CD4-positive, alpha-beta T cell treated with Interleukin-17A for 4 hours (primary cell): Measurements from ENCODE around the gene FBXO17.
"Not testable (repeated sequence)": the region's sequence is repeated elsewhere in the genome, so short reads cannot be mapped to it uniquely, and the experiment has no call there.

ENCODE experiments used
- DNase-seq: peaks from one replicate; pipeline ENCODE4 v3.0.0-alpha.2; 2020; ENCODE audit warnings: mixed read lengths

Gene FBXO17, protein sequence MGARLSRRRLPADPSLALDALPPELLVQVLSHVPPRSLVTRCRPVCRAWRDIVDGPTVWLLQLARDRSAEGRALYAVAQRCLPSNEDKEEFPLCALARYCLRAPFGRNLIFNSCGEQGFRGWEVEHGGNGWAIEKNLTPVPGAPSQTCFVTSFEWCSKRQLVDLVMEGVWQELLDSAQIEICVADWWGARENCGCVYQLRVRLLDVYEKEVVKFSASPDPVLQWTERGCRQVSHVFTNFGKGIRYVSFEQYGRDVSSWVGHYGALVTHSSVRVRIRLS

DNA sequence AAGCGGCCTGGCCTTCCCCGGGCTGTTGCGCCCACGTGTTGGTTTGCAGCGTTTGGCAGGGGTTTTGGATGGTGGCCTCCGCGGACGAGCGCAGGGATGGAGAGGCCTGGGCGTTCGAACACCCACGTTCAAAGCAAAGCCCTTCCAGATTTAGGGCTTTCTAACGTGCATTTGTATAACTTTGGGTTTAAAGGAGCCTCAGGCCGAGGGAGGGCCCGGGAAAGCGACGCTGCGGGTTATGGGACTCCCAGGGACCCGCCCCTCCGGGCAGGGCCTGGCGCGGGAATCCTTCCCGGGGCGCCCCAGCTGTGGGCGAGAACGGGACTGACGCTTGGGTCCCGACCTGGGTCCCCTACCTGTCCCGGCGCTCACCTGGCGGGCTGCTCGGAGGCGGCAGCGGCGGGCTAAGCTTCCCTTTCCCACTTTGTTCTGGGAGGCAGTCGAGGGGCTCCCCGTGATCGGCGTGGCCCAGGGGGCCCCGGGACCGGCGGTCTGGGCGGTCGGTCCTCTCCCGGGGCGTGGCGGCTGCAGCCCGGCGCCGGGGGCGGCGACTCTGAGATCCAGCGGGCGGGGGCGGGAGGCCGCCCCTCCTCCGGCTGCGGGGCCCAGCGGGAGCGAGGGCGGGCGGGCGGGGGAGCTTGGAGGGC is at the start of gene FBXO17:
FBXO17 (minus strand) TSS at position 529 of the 647 bp plus-strand sequence. CDS start 25,423 bp downstream, outside the sequence.
- no peak for DNase-seq

DNA sequence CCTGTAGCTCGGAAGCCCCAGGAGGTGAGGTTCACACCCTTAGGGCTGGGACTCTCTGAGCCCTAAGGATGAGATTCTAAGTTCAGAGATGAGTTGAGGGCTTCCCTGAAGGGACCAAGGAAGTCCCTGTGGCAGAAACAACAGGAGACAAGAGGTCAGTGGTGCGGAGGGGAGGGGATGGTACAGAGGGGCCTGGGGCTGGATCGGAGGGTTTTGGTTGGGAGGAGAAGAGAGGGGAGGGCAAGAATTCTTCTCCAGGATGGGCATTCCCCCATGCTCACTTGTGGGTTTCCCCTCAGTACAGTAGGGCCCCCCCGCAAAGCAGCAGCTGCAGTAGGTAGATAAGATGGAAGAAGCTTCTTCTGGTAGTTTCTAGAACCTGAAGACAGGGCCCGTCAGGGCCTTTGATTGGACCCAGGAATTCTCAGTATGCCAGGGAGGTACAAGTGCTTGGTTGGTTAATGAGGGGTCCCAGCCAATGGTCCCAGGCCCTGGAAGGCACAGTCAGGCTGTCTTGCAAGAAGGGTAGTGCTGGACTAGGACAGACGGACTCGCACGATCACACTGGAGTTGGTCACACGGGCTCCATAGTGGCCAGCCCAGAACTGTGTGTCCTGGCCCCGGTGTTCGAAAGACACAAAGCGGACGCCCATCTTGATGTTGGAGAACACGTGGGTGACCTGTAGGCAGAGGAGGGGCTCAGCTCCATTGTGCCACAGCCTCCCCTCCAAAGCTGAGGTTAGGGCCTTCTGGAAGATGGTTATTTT is 49.5 kb upstream of the FBXO17 start:
- DNase-seq, result no peak

DNA sequence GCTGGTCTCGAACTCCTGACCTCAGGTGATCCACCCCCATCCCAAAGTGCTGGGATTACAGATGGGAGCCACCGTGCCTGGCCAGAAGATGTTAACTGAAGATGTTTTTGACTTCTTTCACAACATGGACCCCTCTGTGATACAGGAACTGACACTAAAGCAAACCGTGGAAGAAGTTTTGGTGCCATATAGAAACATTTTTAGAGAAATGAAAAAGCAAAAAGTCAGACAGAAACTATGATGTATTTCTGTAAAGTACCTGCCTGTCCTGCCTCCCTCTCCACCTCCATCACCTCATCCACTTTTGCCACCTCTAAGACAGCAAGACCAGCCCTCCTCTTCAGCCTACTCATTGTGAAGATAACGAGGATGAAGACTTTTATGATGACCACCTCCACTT is 45.5 kb upstream of the FBXO17 start:
- no peak for DNase-seq

DNA sequence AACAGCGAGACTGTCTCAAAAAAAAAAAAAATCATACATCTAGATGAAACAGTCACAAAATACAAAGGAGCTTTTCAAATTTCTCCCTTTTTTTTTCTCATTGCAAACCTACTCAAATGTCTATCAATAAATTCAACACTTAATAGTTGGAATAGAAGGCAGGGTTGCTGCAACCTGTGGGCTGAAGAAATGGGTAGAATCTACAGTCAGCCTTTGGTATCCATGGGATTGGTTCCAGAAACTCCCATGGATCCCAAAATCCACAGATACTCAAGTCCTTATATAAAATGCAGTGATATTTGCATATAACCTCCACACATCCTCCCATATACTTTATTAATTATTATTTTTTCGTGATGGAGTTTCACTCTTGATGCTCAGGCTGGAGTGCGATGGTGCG is 42.1 kb upstream of the FBXO17 start:
- DNase-seq, result no peak

DNA sequence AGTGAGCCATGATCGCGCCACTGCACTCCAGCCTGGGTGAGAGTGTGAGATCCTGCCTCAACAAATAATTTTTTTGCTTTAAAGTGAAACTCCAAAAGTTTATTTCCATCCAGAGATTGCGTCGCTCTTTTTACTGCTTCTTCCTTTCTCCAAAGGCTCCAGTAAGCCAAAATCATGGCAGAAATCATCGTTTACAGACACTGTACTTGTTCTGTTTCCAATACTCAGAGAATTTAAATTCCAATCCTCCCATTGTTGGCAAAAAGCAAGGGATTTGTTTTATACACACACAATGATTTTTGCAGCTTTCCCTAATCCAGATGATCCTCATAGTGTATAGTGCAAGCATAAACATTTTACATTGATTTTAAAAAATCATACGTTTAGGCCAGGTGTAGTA is 41.5 kb upstream of the FBXO17 start:
- no peak for DNase-seq

DNA sequence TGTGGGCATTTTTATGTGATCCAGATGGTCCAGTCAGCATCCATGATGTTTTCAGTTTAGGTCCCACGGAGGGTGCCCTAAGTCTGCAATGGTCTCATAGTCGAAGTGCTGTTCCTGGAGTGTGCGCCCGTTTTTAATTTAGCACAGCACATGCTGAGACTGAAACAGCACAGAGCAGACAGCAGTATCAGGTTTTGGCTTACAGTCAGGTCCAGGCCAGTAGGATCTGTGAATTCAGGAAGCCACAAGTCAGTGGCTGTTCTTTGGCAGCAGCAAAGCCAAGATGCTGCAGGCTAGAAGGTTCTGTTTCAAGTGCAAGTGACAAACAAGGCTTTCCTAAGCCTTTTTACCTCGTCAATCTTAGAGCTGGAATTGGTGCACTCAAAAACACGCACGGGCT is 38.5 kb upstream of the FBXO17 start:
- DNase-seq, result no peak

DNA sequence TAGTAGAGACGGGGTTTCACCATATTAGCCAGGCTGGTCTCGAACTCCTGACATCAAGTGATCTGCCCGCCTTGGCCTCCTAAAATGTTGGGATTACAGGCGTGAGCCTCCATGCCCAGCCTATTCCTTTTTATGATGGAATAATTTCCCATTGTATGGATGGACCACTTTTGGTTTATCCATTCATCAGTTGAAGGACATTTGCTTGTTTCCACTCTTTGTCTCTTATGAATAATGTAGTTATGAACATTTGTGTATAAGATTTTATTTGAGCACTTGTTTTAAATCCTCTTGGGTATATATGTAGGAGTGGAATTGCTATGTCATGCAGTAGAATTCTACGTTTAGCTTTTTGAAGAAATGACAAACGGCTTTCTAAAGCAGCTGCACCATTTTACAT is 33.5 kb upstream of the FBXO17 start:
- no peak for DNase-seq

DNA sequence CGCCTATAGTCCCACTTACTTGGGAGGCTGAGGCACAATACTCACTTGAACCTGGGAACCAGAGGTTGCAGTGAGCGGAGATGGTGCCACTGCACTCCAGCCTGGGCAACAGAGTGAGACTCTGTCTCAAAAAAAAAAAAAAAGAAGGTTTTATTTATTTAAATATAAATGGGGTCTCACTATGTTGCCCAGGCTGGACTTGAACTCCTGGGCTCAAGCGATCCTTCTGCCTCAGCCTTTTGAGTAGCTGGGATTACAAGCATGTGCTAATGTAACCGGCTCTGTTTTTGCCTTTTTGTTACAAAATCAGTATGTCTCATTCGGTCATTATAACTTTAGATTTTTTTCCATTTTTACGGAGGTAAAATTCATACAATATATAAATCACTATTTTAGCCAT is 32.6 kb upstream of the FBXO17 start:
- DNase-seq, result no peak

DNA sequence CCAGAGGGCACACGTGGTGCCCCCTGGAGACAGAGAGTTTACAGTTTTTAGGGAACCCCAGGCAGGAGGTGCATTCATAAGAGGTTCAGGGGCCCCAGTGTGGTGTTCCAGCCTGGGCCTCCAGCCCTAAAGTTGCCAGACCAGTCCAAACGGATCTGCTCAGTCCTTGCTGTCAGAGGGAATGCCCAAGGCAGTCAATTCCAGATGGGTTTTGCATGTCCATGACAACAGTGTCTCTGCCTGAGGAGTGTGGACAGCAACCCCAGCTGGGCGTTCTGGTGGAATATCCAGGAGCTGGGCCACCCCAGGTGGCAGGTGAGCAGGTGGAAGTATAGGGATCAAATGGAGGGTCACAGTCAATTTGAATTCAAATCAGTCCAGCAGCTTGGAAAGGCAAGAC is 31.6 kb upstream of the FBXO17 start:
- DNase-seq, result no peak

DNA sequence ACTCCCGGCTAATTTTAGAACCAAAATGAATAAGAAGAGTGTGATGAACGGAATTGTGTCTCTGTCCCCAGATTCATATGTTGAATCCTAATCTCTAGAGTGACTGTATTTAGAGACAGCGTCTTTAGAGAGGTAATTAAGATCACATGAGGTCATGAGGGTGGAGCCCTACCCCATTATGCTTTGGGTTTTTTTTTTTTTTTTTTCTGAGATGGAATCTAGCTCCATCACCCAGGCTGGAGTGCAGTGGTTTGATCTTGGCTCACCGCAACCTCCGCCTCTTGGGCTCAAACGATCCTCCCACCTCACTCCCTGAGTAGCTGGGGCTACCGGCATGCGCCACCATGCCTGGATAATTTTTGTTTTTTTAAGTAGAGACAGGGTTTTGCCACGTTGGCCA is 28.9 kb upstream of the FBXO17 start:
- no peak for DNase-seq

DNA sequence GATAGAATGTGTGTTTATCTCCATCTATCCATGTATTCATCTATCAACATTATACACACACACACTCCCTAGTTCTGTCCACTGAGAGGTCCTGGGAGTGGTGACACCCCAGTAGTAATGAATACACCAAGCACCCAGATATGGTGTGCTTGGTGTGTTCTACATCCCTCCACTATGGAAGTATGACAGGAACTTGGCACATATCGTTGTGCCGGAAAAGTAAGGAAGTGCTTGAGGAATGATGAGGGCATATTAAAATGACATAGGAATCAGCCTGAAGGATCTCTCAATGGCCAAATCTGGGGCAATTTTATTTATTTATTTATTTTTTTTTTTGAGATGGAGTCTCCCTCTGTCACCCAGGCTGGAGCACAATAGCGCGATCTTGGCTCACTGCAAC is 28.3 kb upstream of the FBXO17 start:
- no peak for DNase-seq

DNA sequence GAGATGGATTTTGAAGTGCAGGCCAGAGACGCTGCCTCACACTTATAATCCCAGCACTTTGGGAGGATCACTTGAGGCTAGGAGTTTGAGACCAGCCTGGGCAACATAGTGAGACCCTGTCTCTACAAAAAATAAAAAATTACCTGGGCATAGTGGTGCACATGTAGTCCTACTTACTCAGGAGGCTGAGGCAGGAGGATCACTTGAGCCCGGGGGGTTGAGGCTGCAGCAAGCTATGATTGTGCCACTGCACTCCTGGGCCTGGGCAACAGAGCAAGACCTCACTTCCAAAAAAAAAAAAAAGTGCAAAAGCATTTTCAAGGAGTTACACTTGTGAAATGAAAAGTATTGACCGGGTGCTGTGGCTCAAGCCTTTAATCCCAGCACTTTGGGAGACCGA is 27.6 kb upstream of the FBXO17 start:
- no peak for DNase-seq

DNA sequence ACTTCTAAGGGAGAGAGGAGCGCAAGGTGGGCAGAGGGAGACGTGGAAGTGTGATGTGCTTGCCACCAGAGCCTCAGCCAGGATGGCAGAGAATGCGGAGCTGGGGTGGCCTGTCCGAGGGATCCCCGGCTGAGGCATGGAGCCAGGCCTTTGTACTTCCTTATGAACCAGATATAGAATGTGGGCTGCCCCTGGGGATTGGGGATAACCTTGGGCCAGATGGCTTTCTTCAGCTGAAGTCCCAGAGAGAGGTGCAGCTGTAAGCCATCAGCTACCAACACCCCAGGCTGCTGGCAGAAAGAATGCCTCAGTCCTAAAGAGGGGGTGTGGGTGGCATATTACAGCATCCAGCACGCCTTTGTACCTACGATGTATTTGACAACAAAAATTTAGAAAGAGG is 25.5 kb upstream of the FBXO17 start:
- no peak for DNase-seq

DNA sequence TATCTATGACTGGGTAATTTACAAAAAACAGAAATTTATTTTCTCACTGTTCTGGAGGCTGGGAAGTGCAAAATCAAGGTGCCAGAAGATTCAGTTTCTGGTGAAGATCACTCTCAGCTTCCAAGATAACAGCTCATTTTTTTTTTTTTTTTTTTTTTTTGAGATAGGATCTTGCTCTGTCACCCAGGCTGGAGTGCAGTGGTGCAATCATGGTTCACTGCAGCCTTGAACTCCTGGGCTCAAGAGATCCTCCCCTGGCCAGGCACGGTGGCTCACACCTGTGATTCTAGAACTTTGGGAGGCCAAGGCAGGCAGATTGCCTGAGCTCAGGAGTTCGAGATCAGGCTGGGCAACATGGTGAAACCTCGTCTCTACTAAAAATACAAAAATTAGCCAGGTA is 22.0 kb upstream of the FBXO17 start:
- not testable (repeated sequence) for DNase-seq

DNA sequence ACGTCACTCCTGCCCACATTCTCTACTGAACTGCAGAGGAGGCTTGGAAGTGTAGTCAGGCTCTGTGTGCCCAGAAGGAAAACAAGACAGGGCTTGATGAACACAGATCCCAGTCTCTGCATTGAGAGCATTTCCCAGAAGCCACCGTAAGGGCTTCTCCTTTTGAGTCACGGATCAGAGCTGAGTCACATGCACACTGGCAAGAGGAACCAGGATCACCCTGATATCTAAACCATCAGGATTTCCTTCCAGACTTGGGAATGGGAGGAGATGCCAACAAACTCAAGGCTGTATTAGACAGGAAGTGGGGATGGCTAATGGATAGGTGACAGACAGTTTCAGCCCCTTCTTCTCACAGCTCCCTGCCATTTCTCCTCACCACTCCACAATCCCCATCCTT is 17.7 kb upstream of the FBXO17 start:
- no peak for DNase-seq

DNA sequence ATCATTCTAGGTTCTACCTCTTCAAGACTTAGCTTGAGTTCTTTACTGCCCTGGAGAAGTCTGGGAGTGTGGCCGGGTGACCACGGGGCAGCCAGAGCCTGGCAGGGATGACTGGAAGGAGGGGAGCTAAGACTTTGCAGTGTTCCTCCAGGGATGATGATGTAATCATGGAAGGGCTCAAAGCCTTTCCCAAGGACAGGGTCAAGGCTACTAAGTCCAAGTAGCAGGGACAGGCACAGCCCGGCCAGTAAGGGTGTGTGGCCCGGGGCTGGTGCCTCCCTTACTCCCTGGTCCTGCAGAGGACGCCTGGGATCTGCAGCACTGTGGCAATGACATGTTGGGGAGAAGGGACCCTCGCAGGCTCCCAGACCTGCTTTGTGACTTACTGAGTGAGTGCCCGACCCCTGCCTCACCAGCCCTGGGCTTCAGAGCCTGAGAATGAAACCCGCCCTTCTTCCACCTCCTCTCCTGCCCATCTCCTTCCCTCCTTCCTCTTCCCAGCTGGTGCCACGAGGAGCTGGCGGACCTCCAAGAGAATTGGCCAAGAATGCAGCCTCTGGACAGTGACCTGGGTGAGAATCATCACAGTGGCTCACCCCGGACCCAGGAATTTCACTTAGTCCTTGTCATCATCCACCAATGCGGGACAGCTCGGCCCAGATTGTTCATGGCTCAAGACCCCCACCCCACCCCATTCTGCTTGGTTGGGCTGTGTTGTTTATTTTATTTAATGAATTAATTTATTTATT is 15.6 kb upstream of the FBXO17 start:
- no peak for DNase-seq

DNA sequence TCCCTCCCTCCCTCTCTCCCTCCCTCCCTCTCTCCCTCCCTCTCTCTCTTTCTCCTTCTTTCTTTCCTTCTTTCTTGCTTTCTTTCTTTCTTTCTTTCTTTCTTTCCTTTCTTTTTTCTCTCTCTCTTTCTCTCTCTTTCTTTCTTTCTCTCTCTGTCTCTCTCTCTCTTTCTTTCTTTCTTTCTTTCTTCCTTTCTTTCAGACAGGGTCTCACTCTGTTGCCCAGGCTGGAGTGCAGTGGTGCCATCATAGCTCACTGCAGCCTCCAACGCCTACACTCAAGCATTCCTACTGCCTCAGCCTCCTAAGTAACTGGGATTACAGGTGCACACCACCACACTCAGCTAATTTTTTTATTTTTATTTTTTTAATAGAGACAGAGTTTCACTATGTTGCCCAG is 14.1 kb upstream of the FBXO17 start:
- not testable (repeated sequence) for DNase-seq

DNA sequence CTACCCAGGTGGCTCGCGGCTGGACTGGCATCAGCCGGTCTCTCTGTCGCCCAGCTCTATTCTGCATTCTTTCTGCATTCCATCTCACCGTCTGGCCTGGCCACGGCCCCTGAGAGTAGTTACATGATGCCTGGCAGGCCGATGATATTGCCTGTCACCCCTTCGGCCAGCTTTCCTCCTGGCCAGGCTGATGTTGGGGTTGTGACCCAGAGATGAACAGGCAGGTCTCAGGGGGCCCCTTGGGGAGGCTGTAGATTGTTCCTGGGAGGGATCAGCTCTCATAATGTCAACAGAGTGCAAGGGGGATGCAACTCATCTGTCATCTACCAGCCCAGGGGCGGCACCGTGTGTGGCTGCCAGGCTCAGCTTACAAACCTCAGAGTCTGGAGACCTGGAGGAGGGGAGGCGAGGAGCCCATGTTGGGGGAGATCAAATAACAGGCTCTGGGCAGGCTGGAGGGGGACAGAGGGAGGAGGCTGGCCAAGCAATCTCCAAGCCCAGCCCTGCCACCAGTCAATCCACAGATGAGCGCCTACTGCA is 13.6 kb upstream of the FBXO17 start:
- DNase-seq, result no peak

DNA sequence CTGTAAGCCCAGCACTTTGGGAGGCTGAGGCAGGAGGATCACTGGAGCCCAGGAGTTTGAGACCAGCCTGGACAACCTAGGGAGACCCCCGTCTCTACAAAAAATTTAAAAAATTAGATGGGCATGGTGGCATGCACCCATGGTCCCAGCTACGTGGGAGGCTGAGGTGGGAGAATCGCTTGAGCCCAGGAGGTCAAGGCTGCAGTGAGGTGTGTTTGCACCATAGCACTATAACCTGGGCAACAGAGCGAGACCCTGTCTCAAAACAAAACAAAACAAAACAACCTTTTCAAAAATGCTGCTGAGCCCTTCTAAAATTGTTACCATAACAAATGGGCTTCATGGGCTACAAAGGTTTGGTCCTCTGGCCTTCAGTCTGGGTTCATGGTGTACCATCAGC is 13.1 kb upstream of the FBXO17 start:
- DNase-seq, result not testable (repeated sequence)

DNA sequence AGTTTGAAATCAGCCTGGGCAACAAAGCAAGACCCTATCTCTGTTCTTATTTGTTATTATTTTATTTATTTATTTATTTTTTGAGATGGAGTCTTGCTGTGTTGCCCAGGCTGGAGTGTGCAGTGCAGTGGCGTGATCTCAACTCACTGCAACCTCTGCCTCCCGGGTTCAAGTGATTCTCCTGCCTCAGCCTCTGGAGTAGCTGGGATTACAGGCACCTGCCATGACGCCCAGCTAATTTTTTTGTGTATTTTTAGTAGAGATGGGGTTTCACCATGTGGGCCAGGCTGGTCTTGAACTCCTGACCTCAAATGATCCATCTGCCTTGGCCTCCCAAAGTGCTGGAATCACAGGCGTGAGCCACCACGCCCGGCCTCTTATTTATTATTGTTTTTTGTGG is 12.2 kb upstream of the FBXO17 start:
- not testable (repeated sequence) for DNase-seq

DNA sequence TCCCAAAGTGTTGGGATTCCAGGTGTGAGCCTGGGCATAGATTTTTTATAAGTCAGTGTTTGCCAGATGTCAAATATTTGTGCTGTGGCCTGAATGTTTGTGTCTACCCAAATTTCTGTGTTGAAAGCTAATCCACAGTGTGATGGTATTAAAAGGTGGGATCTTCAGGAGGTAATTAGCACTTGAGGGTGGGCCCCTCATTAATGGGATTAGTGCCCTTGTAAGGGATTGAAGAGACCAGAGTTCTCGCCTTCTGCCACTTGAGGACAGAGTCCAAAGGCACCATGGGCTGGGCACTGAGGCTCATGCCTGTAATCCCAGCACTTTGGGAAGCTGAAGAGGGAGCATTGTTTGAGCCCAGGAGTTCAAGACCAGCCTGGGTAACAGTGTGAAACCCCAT is 9.7 kb upstream of the FBXO17 start:
- DNase-seq, result no peak

DNA sequence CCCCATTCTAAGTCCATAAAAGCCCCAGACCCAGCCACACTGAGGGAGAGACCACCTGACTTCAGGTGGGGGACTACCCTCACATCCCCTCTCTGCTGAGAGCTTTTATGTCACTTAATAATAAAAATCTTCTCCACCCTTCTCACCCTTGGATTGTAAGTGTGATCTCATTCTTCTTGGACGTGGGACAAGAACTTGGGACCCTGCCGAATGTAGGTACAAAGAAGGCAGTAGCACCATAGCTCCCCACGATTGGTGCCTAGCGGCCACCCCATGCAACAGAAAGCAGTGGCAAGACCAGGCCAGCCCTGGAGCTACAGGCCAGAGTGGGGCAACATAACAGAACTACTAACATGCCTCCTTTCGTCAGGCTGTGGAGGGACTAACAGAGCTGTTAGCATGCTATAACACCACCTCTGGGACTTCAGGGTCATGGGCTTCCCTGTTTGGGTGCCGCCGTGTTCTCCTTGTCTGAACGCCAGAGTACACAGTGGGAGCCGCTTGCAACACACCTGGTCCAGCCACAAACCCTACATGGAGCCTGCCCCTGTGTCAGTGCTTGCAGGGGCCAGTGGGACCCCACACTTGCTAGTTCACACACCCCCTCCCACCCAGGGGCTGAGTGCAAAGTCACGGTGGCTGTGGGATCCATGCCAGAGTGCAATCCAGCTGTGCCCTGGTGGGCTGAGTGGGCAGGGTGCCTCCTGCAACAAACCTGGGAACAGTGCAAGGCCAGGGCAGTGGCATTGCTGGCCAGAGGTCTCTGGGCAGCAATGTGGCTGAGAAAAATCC is 5.2 kb upstream of the FBXO17 start:
- no peak for DNase-seq
